WTC11 (cell line): Measurements from ENCODE around the gene TP63.

Source experiments
- CREB1 ChIP-seq: sonication (generic); formaldehyde crosslinking; IDR thresholded peaks from 2 replicates; pipeline ENCODE4 v1.8.0; 2023; ENCODE audit warnings: mild to moderate bottlenecking, missing genetic modification reagents
- CREM ChIP-seq: sonication (generic); formaldehyde crosslinking; IDR thresholded peaks from 2 replicates; pipeline ENCODE4 v1.8.1; 2022; ENCODE audit warnings: mild to moderate bottlenecking, missing genetic modification reagents, moderate library complexity
- ELF4 ChIP-seq: sonication (generic); formaldehyde crosslinking; IDR thresholded peaks from 2 replicates; pipeline ENCODE4 v1.8.1; 2022; ENCODE audit warnings: low read depth, mild to moderate bottlenecking, moderate library complexity, missing genetic modification reagents
- NFYB ChIP-seq: sonication (generic); formaldehyde crosslinking; conservative IDR thresholded peaks from 2 replicates; pipeline ENCODE4 v1.8.0; 2022; ENCODE audit warnings: low read depth, missing genetic modification reagents
- NR1H2 ChIP-seq: sonication (generic); formaldehyde crosslinking; IDR thresholded peaks from 2 replicates; pipeline ENCODE4 v1.9.0; 2021; ENCODE audit warnings: mild to moderate bottlenecking, moderate library complexity, missing genetic modification reagents
- RELA ChIP-seq: sonication (generic); formaldehyde crosslinking; IDR thresholded peaks from 2 replicates; pipeline ENCODE4 v1.8.1; 2022; ENCODE audit warnings: missing genetic modification reagents, mild to moderate bottlenecking, borderline replicate concordance
- TF ChIP-seq, protein P1 (sequence below): sonication (generic); formaldehyde crosslinking; IDR thresholded peaks from 2 replicates; pipeline ENCODE4 v1.8.0; 2022; ENCODE audit warnings: mild to moderate bottlenecking, missing genetic modification reagents
- TF ChIP-seq, protein P2 (sequence below): sonication (generic); formaldehyde crosslinking; IDR thresholded peaks from 2 replicates; pipeline ENCODE4 v1.8.1; 2023; ENCODE audit warnings: mild to moderate bottlenecking, missing genetic modification reagents, moderate library complexity
- TF ChIP-seq, protein P3 (sequence below): sonication (generic); formaldehyde crosslinking; IDR thresholded peaks from 2 replicates; pipeline ENCODE4 v1.8.0; 2022; ENCODE audit warnings: mild to moderate bottlenecking, missing genetic modification reagents
- TF ChIP-seq, protein P4 (sequence below): fragments of 200-600 bp; IDR thresholded peaks from 2 replicates; pipeline ENCODE4 v1.8.0; 2022; ENCODE audit warnings: antibody characterized with exemption
- TF ChIP-seq, protein P5 (sequence below): sonication (generic); formaldehyde crosslinking; IDR thresholded peaks from 2 replicates; pipeline ENCODE4 v1.8.0; 2023; ENCODE audit warnings: mild to moderate bottlenecking, missing genetic modification reagents
- TF ChIP-seq, protein P6 (sequence below): sonication (generic); formaldehyde crosslinking; IDR thresholded peaks from 2 replicates; pipeline ENCODE4 v1.8.0; 2022; ENCODE audit warnings: mild to moderate bottlenecking, missing genetic modification reagents

DNA sequence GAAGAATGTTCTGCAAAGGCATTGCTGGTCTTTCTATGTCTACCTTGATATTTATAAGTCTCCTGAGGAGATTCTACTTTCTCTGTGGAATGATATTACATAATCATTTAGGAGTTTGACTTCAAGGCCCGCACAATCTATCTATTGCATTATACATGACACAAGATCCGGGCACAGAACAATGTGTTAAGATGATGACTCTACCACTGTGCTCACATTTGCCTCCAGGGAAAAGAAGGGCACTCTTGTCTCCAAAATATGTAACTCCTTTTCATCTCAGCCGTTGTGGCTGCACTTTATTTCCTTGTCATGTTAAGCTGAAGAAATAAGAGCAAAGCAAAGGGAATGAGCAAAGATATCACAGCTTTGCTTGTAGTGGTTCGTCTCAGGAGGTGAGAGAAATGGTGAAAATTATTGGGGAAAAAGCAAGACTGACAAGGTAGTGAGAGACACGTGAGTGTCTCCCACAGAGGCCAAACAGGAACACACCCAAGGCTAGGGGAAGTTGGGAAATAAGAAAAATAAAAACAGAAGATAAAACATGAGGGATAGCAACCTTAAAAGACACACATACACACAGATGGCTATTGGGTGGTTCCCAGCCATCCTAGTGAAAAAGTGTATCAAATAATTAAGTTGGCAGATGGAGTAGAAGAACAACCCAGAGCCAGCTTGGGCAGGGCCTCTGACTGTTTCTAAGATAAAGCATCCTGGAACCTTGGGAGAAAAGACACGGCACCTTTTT, 305.2 kb downstream of the TP63 start:
- TF ChIP-seq ELF4: no peak
- TF ChIP-seq, protein P1, sequence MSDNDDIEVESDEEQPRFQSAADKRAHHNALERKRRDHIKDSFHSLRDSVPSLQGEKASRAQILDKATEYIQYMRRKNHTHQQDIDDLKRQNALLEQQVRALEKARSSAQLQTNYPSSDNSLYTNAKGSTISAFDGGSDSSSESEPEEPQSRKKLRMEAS: no peak
- TF ChIP-seq CREM (CRISPR knock-in tag): no peak
- TF ChIP-seq, protein P2, sequence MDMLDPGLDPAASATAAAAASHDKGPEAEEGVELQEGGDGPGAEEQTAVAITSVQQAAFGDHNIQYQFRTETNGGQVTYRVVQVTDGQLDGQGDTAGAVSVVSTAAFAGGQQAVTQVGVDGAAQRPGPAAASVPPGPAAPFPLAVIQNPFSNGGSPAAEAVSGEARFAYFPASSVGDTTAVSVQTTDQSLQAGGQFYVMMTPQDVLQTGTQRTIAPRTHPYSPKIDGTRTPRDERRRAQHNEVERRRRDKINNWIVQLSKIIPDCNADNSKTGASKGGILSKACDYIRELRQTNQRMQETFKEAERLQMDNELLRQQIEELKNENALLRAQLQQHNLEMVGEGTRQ: no peak
- TF ChIP-seq, protein P3, sequence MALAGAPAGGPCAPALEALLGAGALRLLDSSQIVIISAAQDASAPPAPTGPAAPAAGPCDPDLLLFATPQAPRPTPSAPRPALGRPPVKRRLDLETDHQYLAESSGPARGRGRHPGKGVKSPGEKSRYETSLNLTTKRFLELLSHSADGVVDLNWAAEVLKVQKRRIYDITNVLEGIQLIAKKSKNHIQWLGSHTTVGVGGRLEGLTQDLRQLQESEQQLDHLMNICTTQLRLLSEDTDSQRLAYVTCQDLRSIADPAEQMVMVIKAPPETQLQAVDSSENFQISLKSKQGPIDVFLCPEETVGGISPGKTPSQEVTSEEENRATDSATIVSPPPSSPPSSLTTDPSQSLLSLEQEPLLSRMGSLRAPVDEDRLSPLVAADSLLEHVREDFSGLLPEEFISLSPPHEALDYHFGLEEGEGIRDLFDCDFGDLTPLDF (CRISPR knock-in tag): no peak
- TF ChIP-seq, protein P4, sequence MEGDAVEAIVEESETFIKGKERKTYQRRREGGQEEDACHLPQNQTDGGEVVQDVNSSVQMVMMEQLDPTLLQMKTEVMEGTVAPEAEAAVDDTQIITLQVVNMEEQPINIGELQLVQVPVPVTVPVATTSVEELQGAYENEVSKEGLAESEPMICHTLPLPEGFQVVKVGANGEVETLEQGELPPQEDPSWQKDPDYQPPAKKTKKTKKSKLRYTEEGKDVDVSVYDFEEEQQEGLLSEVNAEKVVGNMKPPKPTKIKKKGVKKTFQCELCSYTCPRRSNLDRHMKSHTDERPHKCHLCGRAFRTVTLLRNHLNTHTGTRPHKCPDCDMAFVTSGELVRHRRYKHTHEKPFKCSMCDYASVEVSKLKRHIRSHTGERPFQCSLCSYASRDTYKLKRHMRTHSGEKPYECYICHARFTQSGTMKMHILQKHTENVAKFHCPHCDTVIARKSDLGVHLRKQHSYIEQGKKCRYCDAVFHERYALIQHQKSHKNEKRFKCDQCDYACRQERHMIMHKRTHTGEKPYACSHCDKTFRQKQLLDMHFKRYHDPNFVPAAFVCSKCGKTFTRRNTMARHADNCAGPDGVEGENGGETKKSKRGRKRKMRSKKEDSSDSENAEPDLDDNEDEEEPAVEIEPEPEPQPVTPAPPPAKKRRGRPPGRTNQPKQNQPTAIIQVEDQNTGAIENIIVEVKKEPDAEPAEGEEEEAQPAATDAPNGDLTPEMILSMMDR: no peak
- TF ChIP-seq, protein P5, sequence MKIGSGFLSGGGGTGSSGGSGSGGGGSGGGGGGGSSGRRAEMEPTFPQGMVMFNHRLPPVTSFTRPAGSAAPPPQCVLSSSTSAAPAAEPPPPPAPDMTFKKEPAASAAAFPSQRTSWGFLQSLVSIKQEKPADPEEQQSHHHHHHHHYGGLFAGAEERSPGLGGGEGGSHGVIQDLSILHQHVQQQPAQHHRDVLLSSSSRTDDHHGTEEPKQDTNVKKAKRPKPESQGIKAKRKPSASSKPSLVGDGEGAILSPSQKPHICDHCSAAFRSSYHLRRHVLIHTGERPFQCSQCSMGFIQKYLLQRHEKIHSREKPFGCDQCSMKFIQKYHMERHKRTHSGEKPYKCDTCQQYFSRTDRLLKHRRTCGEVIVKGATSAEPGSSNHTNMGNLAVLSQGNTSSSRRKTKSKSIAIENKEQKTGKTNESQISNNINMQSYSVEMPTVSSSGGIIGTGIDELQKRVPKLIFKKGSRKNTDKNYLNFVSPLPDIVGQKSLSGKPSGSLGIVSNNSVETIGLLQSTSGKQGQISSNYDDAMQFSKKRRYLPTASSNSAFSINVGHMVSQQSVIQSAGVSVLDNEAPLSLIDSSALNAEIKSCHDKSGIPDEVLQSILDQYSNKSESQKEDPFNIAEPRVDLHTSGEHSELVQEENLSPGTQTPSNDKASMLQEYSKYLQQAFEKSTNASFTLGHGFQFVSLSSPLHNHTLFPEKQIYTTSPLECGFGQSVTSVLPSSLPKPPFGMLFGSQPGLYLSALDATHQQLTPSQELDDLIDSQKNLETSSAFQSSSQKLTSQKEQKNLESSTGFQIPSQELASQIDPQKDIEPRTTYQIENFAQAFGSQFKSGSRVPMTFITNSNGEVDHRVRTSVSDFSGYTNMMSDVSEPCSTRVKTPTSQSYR (CRISPR knock-in tag): no peak
- TF ChIP-seq RELA (CRISPR knock-in tag): no peak
- TF ChIP-seq CREB1 (CRISPR knock-in tag): no peak
- TF ChIP-seq NFYB: no peak
- TF ChIP-seq, protein P6, sequence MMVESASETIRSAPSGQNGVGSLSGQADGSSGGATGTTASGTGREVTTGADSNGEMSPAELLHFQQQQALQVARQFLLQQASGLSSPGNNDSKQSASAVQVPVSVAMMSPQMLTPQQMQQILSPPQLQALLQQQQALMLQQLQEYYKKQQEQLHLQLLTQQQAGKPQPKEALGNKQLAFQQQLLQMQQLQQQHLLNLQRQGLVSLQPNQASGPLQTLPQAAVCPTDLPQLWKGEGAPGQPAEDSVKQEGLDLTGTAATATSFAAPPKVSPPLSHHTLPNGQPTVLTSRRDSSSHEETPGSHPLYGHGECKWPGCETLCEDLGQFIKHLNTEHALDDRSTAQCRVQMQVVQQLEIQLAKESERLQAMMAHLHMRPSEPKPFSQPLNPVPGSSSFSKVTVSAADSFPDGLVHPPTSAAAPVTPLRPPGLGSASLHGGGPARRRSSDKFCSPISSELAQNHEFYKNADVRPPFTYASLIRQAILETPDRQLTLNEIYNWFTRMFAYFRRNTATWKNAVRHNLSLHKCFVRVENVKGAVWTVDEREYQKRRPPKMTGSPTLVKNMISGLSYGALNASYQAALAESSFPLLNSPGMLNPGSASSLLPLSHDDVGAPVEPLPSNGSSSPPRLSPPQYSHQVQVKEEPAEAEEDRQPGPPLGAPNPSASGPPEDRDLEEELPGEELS (CRISPR knock-in tag): no peak
- no peak for TF ChIP-seq NR1H2 (CRISPR knock-in tag)
